Measurements from ENCODE around the gene CORIN. TPM values are rescaled to one million over a fixed set of nuclear protein-coding genes. Genes with fewer than 3 reads are reported as not detected.

CORIN gene
- total and polyA plus RNA-seq, 2 donors (not counting 1 experiment from before 2014, with no cell fraction given) = 0.25 TPM; not detected in 1

GRCh38 chr4:47763279-47763678 is 74.6 kb downstream of the CORIN start:
- no peak overlapping the region for H2AFZ ChIP-seq (ENCODE audit: insufficient read depth, low read depth, low read length, poor library complexity, severe bottlenecking)
- no peak overlapping the region for H3K27ac Mint-ChIP-seq
- WGBS (ENCODE audit: insufficient coverage) = 100% methylated on average over 3 of the region's 6 CpGs
- peaks cover 0 to 1% (median 0%) of the 10 kb centered on the region in 3 donors for H3K9me3 ChIP-seq (ENCODE audit: control extremely low read depth in 1 of 3, control insufficient read depth in 2 of 3, insufficient read depth in 1 of 3, low read length in 2 of 3)
- intact Hi-C loops (cut with micrococcal nuclease) = no loop called here
- DNase-seq = no peak
- ATAC-seq (ENCODE audit: low read depth) = no peak
- no peak overlapping the region for H3K9ac ChIP-seq (ENCODE audit: low read length)
- no peaks in the 10 kb centered on the region for H3K36me3 ChIP-seq (replicated peaks in 1 of 2; ENCODE audit: control extremely low read depth in 1 of 2, control insufficient read depth in 1 of 2, extremely low read depth in 1 of 2, insufficient read depth in 2 of 2, low read length in 1 of 2)
- H3K27me3 ChIP-seq (replicated peaks in 1 of 4; ENCODE audit: control extremely low read depth in 1 of 4, control insufficient read depth in 3 of 4, insufficient read depth in 4 of 4, low read length in 3 of 4) = no peaks in the 10 kb centered on the region
- no peaks in the 10 kb centered on the region for H3K79me2 ChIP-seq (ENCODE audit: control insufficient read depth, insufficient read depth, low read length)
- H3K9me3 Mint-ChIP-seq (ENCODE audit: insufficient read depth) = peaks cover 8% of the 10 kb centered on the region
- H3K4me1 Mint-ChIP-seq = no peaks in the 10 kb centered on the region
- no peaks in the 10 kb centered on the region for H3K4me1 ChIP-seq (ENCODE audit: control insufficient read depth in 2 of 2, insufficient read depth in 2 of 2, low read length in 2 of 2)
- no peak overlapping the region for H3K4me3 ChIP-seq (ENCODE audit: control extremely low read depth in 1 of 5, extremely low read depth in 1 of 5, insufficient read depth in 1 of 5, low read depth in 2 of 5, low read length in 4 of 5)
- no peak overlapping the region for H3K4me2 ChIP-seq (replicated peaks; ENCODE audit: low read depth, low read length, poor library complexity, severe bottlenecking)
- POLR2A ChIA-PET = no interaction called here
- no peak for TF ChIP-seq EZH2 (IDR thresholded peaks at IDR 0.05; ENCODE audit: borderline replicate concordance, insufficient read depth, low read depth, low read length, poor library complexity, severe bottlenecking)
- TF ChIP-seq CTCF (IDR thresholded peaks at IDR 0.05) = no peak
- H4K20me1 ChIP-seq (ENCODE audit: control insufficient read depth, insufficient read depth, low read length, poor library complexity, severe bottlenecking) = no peaks in the 10 kb centered on the region
- H3K4me3 Mint-ChIP-seq = no peak overlapping the region
- H3K27me3 Mint-ChIP-seq = peaks cover 10% of the 10 kb centered on the region
- CTCF ChIA-PET = no interaction called here
- H3K27ac ChIP-seq (ENCODE audit: low read length in 2 of 2) = no peak overlapping the region

GRCh38 chr4:47762376-47763266 is 75.2 kb downstream of the CORIN start:
- Mint-ChIP-seq H3K27ac (no peak overlapping the region), H3K4me3 (no peak overlapping the region)
- no peak for ATAC-seq (ENCODE audit: low read depth)

More at GRCh38 chr4:47762376-47763266, 75.2 kb downstream of the CORIN start:
- no peaks in the 10 kb centered on the region for H3K4me1 Mint-ChIP-seq
- CTCF ChIA-PET = no interaction called here
- H3K27ac ChIP-seq (ENCODE audit: low read length in 2 of 2) = no peak overlapping the region
- H3K4me1 ChIP-seq (ENCODE audit: control insufficient read depth in 2 of 2, insufficient read depth in 2 of 2, low read length in 2 of 2) = no peaks in the 10 kb centered on the region
- H3K27me3 ChIP-seq (replicated peaks in 1 of 4; ENCODE audit: control extremely low read depth in 1 of 4, control insufficient read depth in 3 of 4, insufficient read depth in 4 of 4, low read length in 3 of 4) = no peaks in the 10 kb centered on the region
- POLR2A ChIA-PET = no interaction called here
- peaks cover 6% of the 10 kb centered on the region for H3K27me3 Mint-ChIP-seq
- intact Hi-C loops (cut with micrococcal nuclease) = no loop called here
- peaks cover 8% of the 10 kb centered on the region for H3K9me3 Mint-ChIP-seq (ENCODE audit: insufficient read depth)
- H2AFZ ChIP-seq (ENCODE audit: insufficient read depth, low read depth, low read length, poor library complexity, severe bottlenecking) = no peak overlapping the region
- DNase-seq = no peak
- H3K9me3 ChIP-seq (ENCODE audit: control extremely low read depth in 1 of 3, control insufficient read depth in 2 of 3, insufficient read depth in 1 of 3, low read length in 2 of 3) = no peaks in the 10 kb centered on the region
- no peak overlapping the region for H3K9ac ChIP-seq (ENCODE audit: low read length)
- no peak overlapping the region for H3K4me2 ChIP-seq (replicated peaks; ENCODE audit: low read depth, low read length, poor library complexity, severe bottlenecking)
- TF ChIP-seq EZH2 (IDR thresholded peaks at IDR 0.05; ENCODE audit: borderline replicate concordance, insufficient read depth, low read depth, low read length, poor library complexity, severe bottlenecking) (no peak), CTCF (IDR thresholded peaks at IDR 0.05) (no peak)
- 50% methylated on average over 1 of the region's 2 CpGs for WGBS (ENCODE audit: insufficient coverage)
- H3K4me3 ChIP-seq (ENCODE audit: control extremely low read depth in 1 of 5, extremely low read depth in 1 of 5, insufficient read depth in 1 of 5, low read depth in 2 of 5, low read length in 4 of 5) = no peak overlapping the region
- H4K20me1 ChIP-seq (ENCODE audit: control insufficient read depth, insufficient read depth, low read length, poor library complexity, severe bottlenecking) = no peaks in the 10 kb centered on the region
- H3K79me2 ChIP-seq (ENCODE audit: control insufficient read depth, insufficient read depth, low read length) = no peaks in the 10 kb centered on the region
- no peaks in the 10 kb centered on the region for H3K36me3 ChIP-seq (replicated peaks in 1 of 2; ENCODE audit: control extremely low read depth in 1 of 2, control insufficient read depth in 1 of 2, extremely low read depth in 1 of 2, insufficient read depth in 2 of 2, low read length in 1 of 2)

Measured in B cell (primary cell).